H1 (cell line): Measurements from ENCODE around the gene BET1L.
"Not testable (repeated sequence)": the region's sequence is repeated elsewhere in the genome, so short reads cannot be mapped to it uniquely, and the experiment has no call there.

ENCODE experiments used
- EZH2 ChIP-seq: fragments of 200-600 bp; sonication (generic); IDR thresholded peaks from 2 replicates; pipeline ENCODE4 v1.7.1; 2012; ENCODE audit warnings: low read depth, mild to moderate bottlenecking, moderate library complexity, low read length, inconsistent platforms; ENCODE audit not compliant: severe bottlenecking
- MAFK ChIP-seq: IDR thresholded peaks from 2 replicates; pipeline ENCODE4 v1.6.1; 2012; ENCODE audit warnings: low read depth, mild to moderate bottlenecking, improper control_type of control experiment, low read length
- POLR2A ChIP-seq, 2 experiments: IDR thresholded peaks; 1 replicate in 1 of 2; 2 replicates in 1 of 2; pipeline ENCODE4 v1.6.1; 2011; ENCODE audit warnings: low read depth in 2 of 2, low read length in 2 of 2, mild to moderate bottlenecking in 2 of 2; ENCODE audit errors: control extremely low read depth in 1 of 2
- POLR2AphosphoS5 ChIP-seq: IDR thresholded peaks from 2 replicates; pipeline ENCODE4 v1.6.1; 2011; ENCODE audit warnings: low read depth, low read length
- RAD21 ChIP-seq, 2 experiments: IDR thresholded peaks in 1 of 2; conservative IDR thresholded peaks in 1 of 2; 2 replicates each; pipeline ENCODE4 v1.6.1; 2011; ENCODE audit warnings: low read depth in 2 of 2, low read length in 2 of 2, improper control_type of control experiment in 1 of 2, inconsistent platforms in 1 of 2, mild to moderate bottlenecking in 1 of 2, moderate library complexity in 1 of 2
- RFX5 ChIP-seq: IDR thresholded peaks from 2 replicates; pipeline ENCODE4 v1.6.1; 2011; ENCODE audit warnings: low read depth, low read length, improper control_type of control experiment, borderline replicate concordance
- TAF1 ChIP-seq: IDR thresholded peaks from 2 replicates; pipeline ENCODE4 v1.6.1; 2011; ENCODE audit warnings: mild to moderate bottlenecking, low read depth, low read length
- YY1 ChIP-seq: IDR thresholded peaks from 2 replicates; pipeline ENCODE4 v1.6.1; 2011; ENCODE audit warnings: low read depth, mild to moderate bottlenecking, low read length
- ZNF274 ChIP-seq: IDR thresholded peaks from 2 replicates; pipeline ENCODE4 v1.7.0; 2012; ENCODE audit warnings: low read length, borderline replicate concordance; ENCODE audit errors: extremely low read depth
- TF ChIP-seq, protein P1 (sequence below), 3 experiments: IDR thresholded peaks; 1 replicate in 2 of 3; 2 replicates in 1 of 3; pipeline versions ENCODE4 v1.5.1 to v1.6.1; 2011; ENCODE audit warnings: low read length in 3 of 3, mild to moderate bottlenecking in 3 of 3, inconsistent platforms in 2 of 3, low read depth in 1 of 3, moderate library complexity in 1 of 3; ENCODE audit not compliant: insufficient read depth in 1 of 3; ENCODE audit errors: control extremely low read depth in 1 of 3
- TF ChIP-seq, protein P2 (sequence below): IDR thresholded peaks from 2 replicates; pipeline ENCODE4 v1.6.1; 2012; ENCODE audit warnings: inconsistent platforms

DNA sequence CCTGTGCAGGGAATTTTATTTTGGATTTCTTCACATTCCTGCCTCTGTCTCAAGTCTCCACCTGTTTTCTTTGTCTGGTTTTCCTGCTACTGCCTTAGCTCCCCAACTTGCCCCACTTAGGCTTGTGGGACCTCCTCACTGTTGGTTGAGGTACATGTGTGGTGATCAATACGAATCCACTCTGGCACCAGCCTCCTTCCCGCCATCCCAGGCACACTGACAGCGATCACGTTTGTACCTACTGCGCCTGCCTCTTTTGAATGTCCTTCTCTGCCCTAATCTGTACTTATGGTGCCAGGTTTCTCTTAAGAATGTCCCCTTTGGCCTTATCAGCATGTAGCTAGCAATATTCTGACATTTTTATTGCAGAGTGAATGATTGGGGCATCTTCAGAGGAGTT, 16.7 kb downstream of the BET1L start:
- not testable (repeated sequence) for TF ChIP-seq POLR2A (IDR thresholded peaks at IDR 0.05; ENCODE audit: control extremely low read depth in 1 of 2, low read depth in 2 of 2, low read length in 2 of 2); RAD21 (IDR thresholded peaks at IDR 0.05 in 1 of 2, conservative IDR thresholded peaks at IDR 0.05 in 1 of 2; ENCODE audit: low read depth in 2 of 2, low read length in 2 of 2); RFX5; EZH2; MAFK; ZNF274; YY1; POLR2AphosphoS5; TAF1
- TF ChIP-seq, protein P1, sequence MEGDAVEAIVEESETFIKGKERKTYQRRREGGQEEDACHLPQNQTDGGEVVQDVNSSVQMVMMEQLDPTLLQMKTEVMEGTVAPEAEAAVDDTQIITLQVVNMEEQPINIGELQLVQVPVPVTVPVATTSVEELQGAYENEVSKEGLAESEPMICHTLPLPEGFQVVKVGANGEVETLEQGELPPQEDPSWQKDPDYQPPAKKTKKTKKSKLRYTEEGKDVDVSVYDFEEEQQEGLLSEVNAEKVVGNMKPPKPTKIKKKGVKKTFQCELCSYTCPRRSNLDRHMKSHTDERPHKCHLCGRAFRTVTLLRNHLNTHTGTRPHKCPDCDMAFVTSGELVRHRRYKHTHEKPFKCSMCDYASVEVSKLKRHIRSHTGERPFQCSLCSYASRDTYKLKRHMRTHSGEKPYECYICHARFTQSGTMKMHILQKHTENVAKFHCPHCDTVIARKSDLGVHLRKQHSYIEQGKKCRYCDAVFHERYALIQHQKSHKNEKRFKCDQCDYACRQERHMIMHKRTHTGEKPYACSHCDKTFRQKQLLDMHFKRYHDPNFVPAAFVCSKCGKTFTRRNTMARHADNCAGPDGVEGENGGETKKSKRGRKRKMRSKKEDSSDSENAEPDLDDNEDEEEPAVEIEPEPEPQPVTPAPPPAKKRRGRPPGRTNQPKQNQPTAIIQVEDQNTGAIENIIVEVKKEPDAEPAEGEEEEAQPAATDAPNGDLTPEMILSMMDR (IDR thresholded peaks at IDR 0.05; ENCODE audit: control extremely low read depth in 1 of 3, insufficient read depth in 1 of 3, low read depth in 1 of 3, low read length in 3 of 3) = not testable (repeated sequence)
- TF ChIP-seq, protein P2, sequence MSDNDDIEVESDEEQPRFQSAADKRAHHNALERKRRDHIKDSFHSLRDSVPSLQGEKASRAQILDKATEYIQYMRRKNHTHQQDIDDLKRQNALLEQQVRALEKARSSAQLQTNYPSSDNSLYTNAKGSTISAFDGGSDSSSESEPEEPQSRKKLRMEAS = not testable (repeated sequence)
